ENCODE data around the gene CPNE2.

DNA sequence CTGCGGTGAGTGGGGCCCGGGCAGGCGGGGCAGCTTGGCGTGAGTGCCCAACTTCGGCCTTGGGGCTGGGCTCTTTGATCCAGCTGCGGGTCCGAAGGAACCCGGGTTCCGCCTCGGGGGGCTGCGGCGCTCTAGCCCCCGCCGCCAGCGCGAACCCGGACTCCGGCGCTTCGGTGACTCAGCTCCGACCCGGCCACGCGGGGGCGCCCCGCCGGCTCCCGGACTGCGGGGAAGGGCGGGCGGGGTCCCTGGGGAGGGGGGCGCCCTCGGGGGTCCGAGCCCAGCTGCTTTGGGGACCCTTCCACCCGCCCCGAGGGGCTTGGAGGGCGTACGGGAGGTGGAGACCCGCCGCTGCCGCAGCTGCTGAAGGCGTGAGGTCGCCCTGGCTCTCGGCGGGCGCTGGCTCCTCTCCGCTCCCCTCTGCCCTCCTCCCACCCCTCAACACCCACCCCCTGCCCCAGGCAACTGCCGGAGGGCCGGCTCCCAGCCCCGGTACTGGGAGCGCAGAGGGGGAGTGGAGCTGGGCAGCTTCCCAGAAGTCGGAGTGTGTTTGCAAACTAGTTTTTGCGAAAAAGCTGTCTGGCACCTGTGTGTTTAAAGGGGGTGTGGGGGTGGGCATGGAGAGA is 516 bp downstream of the CPNE2 start:
- TF ChIP-seq, protein P1, sequence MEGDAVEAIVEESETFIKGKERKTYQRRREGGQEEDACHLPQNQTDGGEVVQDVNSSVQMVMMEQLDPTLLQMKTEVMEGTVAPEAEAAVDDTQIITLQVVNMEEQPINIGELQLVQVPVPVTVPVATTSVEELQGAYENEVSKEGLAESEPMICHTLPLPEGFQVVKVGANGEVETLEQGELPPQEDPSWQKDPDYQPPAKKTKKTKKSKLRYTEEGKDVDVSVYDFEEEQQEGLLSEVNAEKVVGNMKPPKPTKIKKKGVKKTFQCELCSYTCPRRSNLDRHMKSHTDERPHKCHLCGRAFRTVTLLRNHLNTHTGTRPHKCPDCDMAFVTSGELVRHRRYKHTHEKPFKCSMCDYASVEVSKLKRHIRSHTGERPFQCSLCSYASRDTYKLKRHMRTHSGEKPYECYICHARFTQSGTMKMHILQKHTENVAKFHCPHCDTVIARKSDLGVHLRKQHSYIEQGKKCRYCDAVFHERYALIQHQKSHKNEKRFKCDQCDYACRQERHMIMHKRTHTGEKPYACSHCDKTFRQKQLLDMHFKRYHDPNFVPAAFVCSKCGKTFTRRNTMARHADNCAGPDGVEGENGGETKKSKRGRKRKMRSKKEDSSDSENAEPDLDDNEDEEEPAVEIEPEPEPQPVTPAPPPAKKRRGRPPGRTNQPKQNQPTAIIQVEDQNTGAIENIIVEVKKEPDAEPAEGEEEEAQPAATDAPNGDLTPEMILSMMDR (IDR thresholded peaks at IDR 0.05), result peak in 4 of 5 experiments; percentile 59 to 80 (median 70)
- TF ChIP-seq EP300 (IDR thresholded peaks at IDR 0.05; ENCODE audit: low read depth), result no peak
